Measurements from ENCODE around the gene SPIRE1. TPM values are rescaled to one million over a fixed set of nuclear protein-coding genes. Genes with fewer than 3 reads are reported as not detected.

SPIRE1 gene
- total and polyA plus RNA-seq, 2 of the 4 experiments (the other 2 are of a cell fraction) = 11.6 to 31.4 TPM

DNA sequence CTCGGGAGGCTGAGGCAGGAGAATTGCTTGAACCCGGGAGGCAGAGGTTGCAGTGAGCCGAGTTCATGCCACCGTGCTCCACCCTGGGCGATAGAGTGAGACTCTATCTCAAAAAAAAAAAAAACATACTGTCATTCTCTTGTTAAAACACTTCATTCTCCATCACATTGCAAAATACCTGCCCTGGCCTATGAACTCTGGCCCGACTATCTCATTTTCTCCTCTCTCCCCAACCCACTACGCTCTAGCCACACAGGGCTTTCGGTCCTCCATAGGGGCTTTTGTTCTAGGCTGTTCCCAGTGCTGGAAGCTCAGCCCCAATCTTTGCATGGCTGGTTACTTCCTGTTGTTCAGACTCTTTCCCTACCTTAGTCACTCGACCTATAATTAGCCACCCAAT lies 34.3 kb upstream of the SPIRE1 start:
- Histone ChIP-seq H4K91ac (ENCODE audit: insufficient read depth, low read depth, low read length) (no peak overlapping the region), H3K56ac (ENCODE audit: extremely low read depth, insufficient read depth, low read length) (no peak overlapping the region), H3K9me3 (ENCODE audit: control insufficient read depth, insufficient read depth, low read length) (no peaks in the 10 kb centered on the region), H3K4ac (ENCODE audit: low read depth, low read length) (no peak overlapping the region), H3K4me2 (ENCODE audit: low read depth, low read length) (no peak overlapping the region), H3K14ac (replicated peaks; ENCODE audit: low read depth, low read length) (no peak overlapping the region), H3K23ac (ENCODE audit: low read depth, low read length) (no peak overlapping the region), H3K4me3 (ENCODE audit: insufficient read depth, low read depth, low read length) (no peak overlapping the region), H3K9ac (ENCODE audit: low read depth, low read length) (no peak overlapping the region), H4K8ac (ENCODE audit: low read depth in 2 of 2, low read length in 2 of 2) (no peak overlapping the region), H2BK15ac (ENCODE audit: low read depth, low read length) (no peak overlapping the region), H2BK120ac (ENCODE audit: low read depth, low read length) (no peak overlapping the region), H3K27me3 (ENCODE audit: control insufficient read depth, insufficient read depth, low read length) (no peaks in the 10 kb centered on the region), H2AK9ac (replicated peaks; ENCODE audit: low read depth, low read length, poor library complexity) (no peak overlapping the region), H3K18ac (ENCODE audit: low read depth, low read length) (no peak overlapping the region), H4K20me1 (ENCODE audit: insufficient read depth, low read length) (no peaks in the 10 kb centered on the region), H2AFZ (replicated peaks; ENCODE audit: low read length, poor library complexity) (no peak overlapping the region), H3K79me1 (ENCODE audit: low read depth in 1 of 2, low read length in 2 of 2) (no peaks in the 10 kb centered on the region), H2BK5ac (ENCODE audit: low read depth, low read length, poor library complexity, severe bottlenecking) (no peak overlapping the region), H2AK5ac (ENCODE audit: low read depth, low read length) (no peak overlapping the region), H3K36me3 (ENCODE audit: control insufficient read depth, insufficient read depth, low read length) (peaks cover 5% of the 10 kb centered on the region; the same call in 1 of the 2 replicates), H3K4me1 (ENCODE audit: control insufficient read depth, insufficient read depth, low read length) (0 out of 2 replicates have a peak, but pooled peaks cover 1% of the 10 kb centered on the region), H4K5ac (ENCODE audit: low read depth, low read length) (no peak overlapping the region), H3K9me1 (ENCODE audit: insufficient read depth, low read length) (no peaks in the 10 kb centered on the region), H2BK20ac (ENCODE audit: low read depth, low read length) (no peak overlapping the region), H3K27ac (ENCODE audit: insufficient read depth, low read length) (no peak overlapping the region)
- DNase-seq = no peak
- in situ Hi-C loops (cut with MboI; ENCODE audit: low sequenced_read_pairs) (no loop called here), dilution Hi-C loops (cut with HindIII; ENCODE audit: low sequenced_read_pairs, unreplicated experiment) (no loop called here), intact Hi-C loops (cut with micrococcal nuclease) (no loop called here)
- no TSS peak for BruUV-seq (replicated peaks)
- 100% methylated on average over 3 of the region's 9 CpGs; no CpG with 5 or more reads in 1 of the 2 experiments for WGBS, 2 experiments (ENCODE audit: extremely low coverage in 2 of 2, insufficient read length in 1 of 2)
- CTCF ChIA-PET = no interaction called here
- ATAC-seq (ENCODE audit: low read depth) = no peak
- POLR2A ChIA-PET (ENCODE audit: unreplicated experiment) = no interaction called here
- TF ChIP-seq CHD1 (IDR thresholded peaks at IDR 0.05; ENCODE audit: low read depth, low read length) = no peak
- TF ChIP-seq POLR2A (IDR thresholded peaks at IDR 0.05; ENCODE audit: low read depth, low read length) = no peak
- TF ChIP-seq RAD21 (IDR thresholded peaks at IDR 0.05; ENCODE audit: low read length) = no peak
- TF ChIP-seq, protein P1, sequence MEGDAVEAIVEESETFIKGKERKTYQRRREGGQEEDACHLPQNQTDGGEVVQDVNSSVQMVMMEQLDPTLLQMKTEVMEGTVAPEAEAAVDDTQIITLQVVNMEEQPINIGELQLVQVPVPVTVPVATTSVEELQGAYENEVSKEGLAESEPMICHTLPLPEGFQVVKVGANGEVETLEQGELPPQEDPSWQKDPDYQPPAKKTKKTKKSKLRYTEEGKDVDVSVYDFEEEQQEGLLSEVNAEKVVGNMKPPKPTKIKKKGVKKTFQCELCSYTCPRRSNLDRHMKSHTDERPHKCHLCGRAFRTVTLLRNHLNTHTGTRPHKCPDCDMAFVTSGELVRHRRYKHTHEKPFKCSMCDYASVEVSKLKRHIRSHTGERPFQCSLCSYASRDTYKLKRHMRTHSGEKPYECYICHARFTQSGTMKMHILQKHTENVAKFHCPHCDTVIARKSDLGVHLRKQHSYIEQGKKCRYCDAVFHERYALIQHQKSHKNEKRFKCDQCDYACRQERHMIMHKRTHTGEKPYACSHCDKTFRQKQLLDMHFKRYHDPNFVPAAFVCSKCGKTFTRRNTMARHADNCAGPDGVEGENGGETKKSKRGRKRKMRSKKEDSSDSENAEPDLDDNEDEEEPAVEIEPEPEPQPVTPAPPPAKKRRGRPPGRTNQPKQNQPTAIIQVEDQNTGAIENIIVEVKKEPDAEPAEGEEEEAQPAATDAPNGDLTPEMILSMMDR (conservative IDR thresholded peaks at IDR 0.05; ENCODE audit: low read depth, low read length) = no peak
- TF ChIP-seq RFX5 (IDR thresholded peaks at IDR 0.05; ENCODE audit: low read depth, low read length) = no peak
- TF ChIP-seq RCOR1 (IDR thresholded peaks at IDR 0.05; ENCODE audit: insufficient replicate concordance, low read length) = no peak
- TF ChIP-seq, protein P2, sequence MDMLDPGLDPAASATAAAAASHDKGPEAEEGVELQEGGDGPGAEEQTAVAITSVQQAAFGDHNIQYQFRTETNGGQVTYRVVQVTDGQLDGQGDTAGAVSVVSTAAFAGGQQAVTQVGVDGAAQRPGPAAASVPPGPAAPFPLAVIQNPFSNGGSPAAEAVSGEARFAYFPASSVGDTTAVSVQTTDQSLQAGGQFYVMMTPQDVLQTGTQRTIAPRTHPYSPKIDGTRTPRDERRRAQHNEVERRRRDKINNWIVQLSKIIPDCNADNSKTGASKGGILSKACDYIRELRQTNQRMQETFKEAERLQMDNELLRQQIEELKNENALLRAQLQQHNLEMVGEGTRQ (IDR thresholded peaks at IDR 0.05; ENCODE audit: low read depth, low read length) = no peak
- no peak for TF ChIP-seq MAZ (IDR thresholded peaks at IDR 0.05; ENCODE audit: borderline replicate concordance, low read depth, low read length)
- no peak for TF ChIP-seq MAFK (IDR thresholded peaks at IDR 0.05; ENCODE audit: low read depth, low read length)
- no peak for TF ChIP-seq CEBPB (IDR thresholded peaks at IDR 0.05; ENCODE audit: low read depth, low read length)
- TF ChIP-seq MXI1 (IDR thresholded peaks at IDR 0.05; ENCODE audit: borderline replicate concordance, low read depth, low read length) = no peak
- TF ChIP-seq SMC3 (IDR thresholded peaks at IDR 0.05; ENCODE audit: low read depth, low read length) = no peak
- no peak for TF ChIP-seq BHLHE40 (IDR thresholded peaks at IDR 0.05; ENCODE audit: low read depth, low read length)

Data from IMR-90 (cell line).